Activated T-helper 17 cell treated with anti-CD3 and anti-CD28 coated beads, Interleukin-2, amount 50 U/mL, for 72 hours (primary cell): ENCODE measurements around the gene FAM83C. TPM values are rescaled to one million over a fixed set of nuclear protein-coding genes. Genes with fewer than 3 reads are reported as not detected.
"Not testable (repeated sequence)": the region's sequence is repeated elsewhere in the genome, so short reads cannot be mapped to it uniquely, and the experiment has no call there.

ENCODE experiments used
- ATAC-seq: fragments of 150-1000 bp; cut with Tn5 transposase; replicated peaks from 2 replicates; pipeline ENCODE4 v1.10.0; 2021; ENCODE audit warnings: mild to moderate bottlenecking, moderate library complexity
- H3K27ac Mint-ChIP-seq: one replicate; pipeline ENCODE4 v1.8.0; 2022; ENCODE audit warnings: mixed read lengths
- H3K27me3 Mint-ChIP-seq: one replicate; pipeline ENCODE4 v1.8.0; 2022; ENCODE audit warnings: mixed read lengths
- H3K36me3 Mint-ChIP-seq: one replicate; pipeline ENCODE4 v1.8.0; 2022; ENCODE audit warnings: low read depth, mild to moderate bottlenecking, mixed read lengths
- H3K4me1 Mint-ChIP-seq: one replicate; pipeline ENCODE4 v1.8.0; 2022; ENCODE audit warnings: mixed read lengths
- H3K4me3 Mint-ChIP-seq: one replicate; pipeline ENCODE4 v1.8.0; 2022; ENCODE audit warnings: mild to moderate bottlenecking, mixed read lengths
- H3K9me3 Mint-ChIP-seq: one replicate; pipeline ENCODE4 v1.8.0; 2022; ENCODE audit warnings: mixed read lengths
- total RNA-seq, 2 donors: library from RNA; stranded (reverse); gene quantifications; one replicate each; pipeline ENCODE4 v1.2.3, GENCODE V29; 2022

The FAM83C gene
- total RNA-seq, 2 donors from 2014 or later: not detected

DNA sequence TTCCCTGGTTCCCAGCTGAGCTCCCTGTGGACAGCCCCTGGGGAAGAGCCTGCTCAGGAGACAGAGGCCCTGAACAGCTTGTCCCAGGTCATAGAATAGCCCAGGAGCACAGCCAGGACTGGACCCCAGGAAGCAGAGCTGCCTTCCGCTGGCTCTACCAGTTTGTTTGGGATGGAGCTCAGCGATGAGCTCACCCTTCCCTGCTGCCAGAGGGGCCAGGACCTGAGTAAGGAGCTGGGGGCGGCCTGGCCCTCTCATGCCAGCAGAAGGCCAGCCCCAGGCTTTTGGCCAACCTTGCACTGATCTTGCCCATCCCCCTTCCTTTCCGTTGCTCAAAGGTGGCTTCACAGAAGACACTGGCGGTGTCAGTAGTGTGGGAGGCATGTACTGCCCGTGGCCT, 31.8 kb downstream of the FAM83C start:
- H3K4me1 Mint-ChIP-seq: no peaks in the 10 kb centered on the region
- H3K36me3 Mint-ChIP-seq: peaks cover 26% of the 10 kb centered on the region

DNA sequence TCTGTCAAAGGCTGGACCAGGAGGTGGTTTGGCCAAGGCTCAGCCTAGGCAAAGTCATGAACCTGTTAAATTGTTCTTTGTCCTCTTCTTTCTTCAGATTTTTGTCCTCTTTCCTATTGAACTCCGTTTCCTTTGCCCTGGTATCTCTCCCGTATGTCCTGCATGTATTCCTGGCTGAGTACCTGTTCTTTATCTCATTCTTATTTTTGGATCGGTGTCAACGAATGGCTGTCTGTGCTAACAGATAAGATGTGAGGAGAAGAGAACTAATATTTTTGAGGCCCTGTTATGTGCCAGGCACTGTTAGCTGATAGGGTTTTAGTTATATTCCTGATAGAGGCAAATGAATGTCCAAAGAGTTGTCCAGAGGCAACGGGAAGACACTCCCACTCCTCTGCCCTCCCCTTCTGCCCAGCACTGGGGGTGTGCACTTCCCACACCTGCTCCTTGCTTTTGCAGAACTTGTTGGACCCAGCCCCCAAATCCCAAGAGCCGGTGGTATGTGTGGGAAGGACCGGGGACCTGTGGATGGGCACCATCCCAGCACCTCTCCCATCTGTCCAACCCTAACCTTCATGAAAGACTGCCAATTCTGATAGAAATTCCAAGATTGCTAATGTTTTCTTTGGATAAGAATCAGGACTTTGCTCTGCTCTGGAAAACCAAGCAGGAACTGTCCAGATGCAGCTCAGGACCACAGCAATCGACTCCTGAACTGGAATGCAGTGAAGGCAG, 34.9 kb downstream of the FAM83C start:
- ATAC-seq: no peak
- Mint-ChIP-seq H3K4me3 (no peak overlapping the region), H3K4me1 (peaks cover 2% of the 10 kb centered on the region), H3K9me3 (no peaks in the 10 kb centered on the region), H3K27me3 (no peaks in the 10 kb centered on the region), H3K36me3 (peaks cover 13% of the 10 kb centered on the region), H3K27ac (no peak overlapping the region)

More for the DNA sequence above, 31.8 kb downstream of the FAM83C start:
- ATAC-seq: no peak
- Mint-ChIP-seq H3K27me3 (no peaks in the 10 kb centered on the region), H3K9me3 (no peaks in the 10 kb centered on the region), H3K4me3 (no peak overlapping the region), H3K27ac (no peak overlapping the region)

DNA sequence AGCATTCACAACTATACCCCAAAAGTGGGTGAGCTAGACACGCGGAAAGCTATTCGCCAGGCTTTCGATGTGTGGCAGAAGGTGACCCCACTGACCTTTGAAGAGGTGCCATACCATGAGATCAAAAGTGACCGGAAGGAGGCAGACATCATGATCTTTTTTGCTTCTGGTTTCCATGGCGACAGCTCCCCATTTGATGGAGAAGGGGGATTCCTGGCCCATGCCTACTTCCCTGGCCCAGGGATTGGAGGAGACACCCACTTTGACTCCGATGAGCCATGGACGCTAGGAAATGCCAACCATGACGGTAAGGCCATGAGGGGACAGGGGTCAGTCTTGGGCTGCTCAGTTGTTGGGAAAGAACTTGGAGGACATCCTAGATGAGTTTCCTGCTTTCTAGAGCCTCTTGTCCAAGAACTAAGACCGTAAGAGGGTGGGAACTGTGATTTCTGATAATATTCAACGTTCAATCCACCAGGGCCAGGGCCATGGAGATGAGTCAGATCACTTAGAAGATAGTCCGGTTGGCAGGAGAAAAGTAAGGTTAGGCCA, 37.7 kb downstream of the FAM83C start:
- Mint-ChIP-seq H3K27me3 (no peaks in the 10 kb centered on the region), H3K36me3 (peaks cover 13% of the 10 kb centered on the region), H3K9me3 (no peaks in the 10 kb centered on the region), H3K4me1 (peaks cover 13% of the 10 kb centered on the region), H3K4me3 (no peak overlapping the region), H3K27ac (no peak overlapping the region)
- ATAC-seq: no peak

DNA sequence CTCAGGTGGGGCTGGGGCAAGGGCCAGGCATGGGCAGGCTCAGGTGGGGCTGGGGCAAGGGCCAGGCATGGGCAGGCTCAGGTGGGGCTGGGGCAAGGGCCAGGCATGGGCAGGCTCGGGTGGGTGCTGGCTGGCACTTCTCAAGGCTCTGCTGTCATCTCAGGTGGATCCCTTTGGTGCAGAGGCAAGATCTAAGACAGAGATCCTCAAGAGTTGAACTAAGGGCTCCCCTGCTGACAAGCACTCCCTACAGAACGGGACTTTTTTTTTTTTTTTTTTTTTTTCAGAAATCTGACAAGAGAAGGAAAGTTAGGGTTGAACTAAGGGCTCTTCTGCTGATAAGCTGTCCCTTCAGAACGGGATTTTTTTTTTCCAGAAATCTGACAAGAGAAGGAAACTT, 39.2 kb downstream of the FAM83C start:
- Mint-ChIP-seq H3K27me3 (no peaks in the 10 kb centered on the region), H3K4me1 (peaks cover 13% of the 10 kb centered on the region), H3K27ac (no peak overlapping the region), H3K4me3 (no peak overlapping the region), H3K36me3 (peaks cover 13% of the 10 kb centered on the region), H3K9me3 (no peaks in the 10 kb centered on the region)
- no peak for ATAC-seq

DNA sequence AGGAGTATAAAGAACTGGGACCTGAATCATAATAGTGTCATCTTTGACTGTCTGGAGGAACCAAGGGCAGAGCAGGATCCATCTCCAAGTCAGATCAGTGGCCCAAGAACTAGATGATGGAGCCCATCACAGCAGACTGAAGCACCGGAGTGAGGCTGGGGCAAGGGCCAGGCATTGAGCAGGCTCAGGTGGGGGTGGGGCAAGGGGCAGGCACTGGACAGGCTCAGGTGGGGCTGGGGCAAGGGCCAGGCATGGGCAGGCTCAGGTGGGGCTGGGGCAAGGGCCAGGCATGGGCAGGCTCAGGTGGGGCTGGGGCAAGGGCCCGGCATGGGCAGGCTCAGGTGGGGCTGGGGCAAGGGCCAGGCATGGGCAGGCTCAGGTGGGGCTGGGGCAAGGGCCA, 39.6 kb downstream of the FAM83C start:
- H3K4me3 Mint-ChIP-seq: peak overlapping the region; percentile 46
- peak overlapping the region; percentile 88 for H3K27ac Mint-ChIP-seq
- peaks cover 13% of the 10 kb centered on the region for H3K4me1 Mint-ChIP-seq
- peak; percentile 33 for ATAC-seq
- peaks cover 13% of the 10 kb centered on the region for H3K36me3 Mint-ChIP-seq
- H3K27me3 Mint-ChIP-seq, H3K9me3 Mint-ChIP-seq: not testable (repeated sequence)

DNA sequence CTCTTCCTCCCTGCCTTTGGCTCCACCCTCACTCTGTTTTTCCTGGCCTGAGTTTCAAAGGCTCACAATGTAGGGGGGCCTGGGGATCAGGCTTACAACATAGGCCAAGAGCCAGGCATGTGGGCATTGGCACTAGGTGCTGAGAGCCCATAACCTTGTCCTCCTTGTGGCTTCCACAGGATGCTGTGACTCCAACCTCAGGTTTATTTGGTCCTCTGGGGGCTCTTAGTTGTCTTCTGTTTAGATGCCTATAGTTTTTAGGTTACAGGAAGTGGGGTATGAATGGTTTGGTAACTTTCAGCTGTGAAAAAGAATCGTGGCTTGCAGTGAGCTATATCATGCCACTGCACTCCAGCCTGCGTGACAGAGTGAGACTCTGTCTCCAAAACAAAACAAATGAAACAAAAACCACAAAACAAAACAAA, 40.2 kb downstream of the FAM83C start:
- peaks cover 17% of the 10 kb centered on the region for H3K4me1 Mint-ChIP-seq
- peak; percentile 93 for ATAC-seq
- H3K27me3 Mint-ChIP-seq: no peaks in the 10 kb centered on the region

DNA sequence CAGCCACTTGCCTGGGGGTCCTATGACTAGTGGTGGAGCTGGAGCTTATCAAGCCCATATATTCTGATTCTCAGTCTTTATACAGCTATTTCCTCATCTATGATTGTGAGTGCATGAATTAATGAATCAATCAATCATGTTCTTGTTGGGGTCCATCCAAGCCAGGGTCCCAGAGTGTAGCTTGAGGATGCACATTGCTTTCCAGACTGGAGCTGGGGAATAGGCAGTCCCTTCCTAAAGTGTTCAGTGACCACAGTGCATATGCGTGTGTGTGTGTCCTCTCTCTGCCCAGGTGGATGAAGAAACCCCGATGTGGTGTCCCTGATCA, 40.6 kb downstream of the FAM83C start:
- H3K4me3 Mint-ChIP-seq: peak overlapping the region; percentile 46
- H3K9me3 Mint-ChIP-seq: no peaks in the 10 kb centered on the region
- no peak for ATAC-seq
- H3K36me3 Mint-ChIP-seq: peaks cover 9% of the 10 kb centered on the region
- no peaks in the 10 kb centered on the region for H3K27me3 Mint-ChIP-seq
- H3K27ac Mint-ChIP-seq: peak overlapping the region; percentile 88
- H3K4me1 Mint-ChIP-seq: peaks cover 17% of the 10 kb centered on the region

More for the DNA sequence above, 40.2 kb downstream of the FAM83C start:
- peak overlapping the region; percentile 88 for H3K27ac Mint-ChIP-seq
- peak overlapping the region; percentile 46 for H3K4me3 Mint-ChIP-seq
- no peaks in the 10 kb centered on the region for H3K9me3 Mint-ChIP-seq
- peaks cover 13% of the 10 kb centered on the region for H3K36me3 Mint-ChIP-seq

DNA sequence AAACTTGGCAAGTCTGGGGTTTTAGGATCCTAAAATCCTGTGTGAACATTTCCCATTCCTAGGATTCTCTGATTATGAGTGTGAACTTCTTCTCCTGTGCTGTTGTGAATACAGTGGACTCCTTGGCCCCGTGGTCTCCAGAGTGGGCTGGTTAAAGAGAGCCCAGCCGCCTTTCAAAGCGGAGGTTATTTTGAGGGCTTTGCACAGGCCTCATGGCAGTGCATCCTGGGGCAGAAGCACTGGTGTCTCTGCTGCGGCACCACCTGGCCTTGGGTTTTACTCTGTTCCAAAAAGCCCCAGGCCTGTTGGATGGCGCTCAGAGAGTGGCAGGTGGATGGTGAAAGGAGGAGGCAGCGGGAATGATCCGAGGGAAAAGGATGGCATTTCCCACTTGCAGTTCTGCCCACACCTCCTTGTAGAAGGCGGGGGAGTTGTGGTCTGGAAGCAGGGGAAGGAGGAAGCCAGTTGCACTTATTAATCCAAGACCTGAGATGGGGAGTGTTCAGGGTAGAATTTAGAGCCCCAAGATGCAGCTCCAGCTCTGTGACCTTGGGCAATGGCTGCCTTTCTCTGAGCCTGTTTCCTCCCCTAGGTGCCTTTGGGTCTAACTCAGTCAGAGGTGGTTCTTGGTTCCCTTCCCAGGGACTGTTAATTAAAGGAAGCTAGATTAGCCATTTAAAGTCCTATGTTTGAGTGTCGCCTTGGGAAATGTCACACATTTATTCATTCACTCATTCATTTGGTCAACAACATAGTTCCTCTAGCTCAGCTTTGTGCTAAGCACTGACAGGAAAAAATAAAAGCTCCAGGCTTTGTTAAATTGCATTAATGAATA, 43.4 kb downstream of the FAM83C start:
- Mint-ChIP-seq H3K4me3 (no peak overlapping the region), H3K9me3 (no peaks in the 10 kb centered on the region), H3K4me1 (peaks cover 17% of the 10 kb centered on the region), H3K36me3 (no peaks in the 10 kb centered on the region), H3K27ac (no peak overlapping the region), H3K27me3 (no peaks in the 10 kb centered on the region)
- ATAC-seq: no peak

DNA sequence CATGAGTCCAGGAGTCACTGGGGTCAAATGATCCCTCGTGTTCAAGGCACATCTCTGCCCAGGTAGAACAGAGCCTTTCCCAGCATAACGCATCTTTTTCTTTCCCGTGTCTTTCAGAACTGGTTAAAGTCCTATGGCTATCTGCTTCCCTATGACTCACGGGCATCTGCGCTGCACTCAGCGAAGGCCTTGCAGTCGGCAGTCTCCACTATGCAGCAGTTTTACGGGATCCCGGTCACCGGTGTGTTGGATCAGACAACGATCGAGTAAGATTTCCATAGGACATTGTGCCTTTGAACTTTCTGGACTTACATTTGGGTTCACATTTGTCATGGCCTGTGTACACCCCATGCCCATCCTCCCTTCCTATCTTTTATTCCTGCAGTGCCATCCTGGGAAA, 45.5 kb downstream of the FAM83C start:
- Mint-ChIP-seq H3K9me3 (no peaks in the 10 kb centered on the region), H3K4me3 (no peak overlapping the region), H3K4me1 (peaks cover 8% of the 10 kb centered on the region), H3K27ac (no peak overlapping the region), H3K27me3 (no peaks in the 10 kb centered on the region), H3K36me3 (no peaks in the 10 kb centered on the region)
- no peak for ATAC-seq

DNA sequence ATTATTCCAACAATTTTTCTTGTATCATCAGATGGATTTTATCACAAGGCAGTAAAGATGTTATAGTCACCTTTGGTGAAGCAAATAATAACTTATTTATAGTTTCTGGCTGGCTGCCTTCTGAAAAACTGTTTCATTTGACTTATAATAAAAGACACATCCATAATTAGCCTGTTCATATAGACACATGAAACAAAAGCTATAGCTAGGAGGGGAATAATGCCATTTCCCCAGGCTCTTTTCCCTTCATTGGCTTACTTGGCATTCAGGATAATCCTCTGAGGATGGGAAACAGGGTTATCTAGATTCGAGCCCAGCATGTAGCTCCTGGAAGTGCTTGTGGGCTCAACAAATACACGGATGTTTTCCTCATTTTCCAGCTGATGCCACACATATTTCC, 48.2 kb downstream of the FAM83C start:
- Mint-ChIP-seq H3K4me1 (peaks cover 4% of the 10 kb centered on the region), H3K27me3 (no peaks in the 10 kb centered on the region), H3K9me3 (no peaks in the 10 kb centered on the region), H3K4me3 (no peak overlapping the region), H3K27ac (no peak overlapping the region), H3K36me3 (no peaks in the 10 kb centered on the region)
- no peak for ATAC-seq

DNA sequence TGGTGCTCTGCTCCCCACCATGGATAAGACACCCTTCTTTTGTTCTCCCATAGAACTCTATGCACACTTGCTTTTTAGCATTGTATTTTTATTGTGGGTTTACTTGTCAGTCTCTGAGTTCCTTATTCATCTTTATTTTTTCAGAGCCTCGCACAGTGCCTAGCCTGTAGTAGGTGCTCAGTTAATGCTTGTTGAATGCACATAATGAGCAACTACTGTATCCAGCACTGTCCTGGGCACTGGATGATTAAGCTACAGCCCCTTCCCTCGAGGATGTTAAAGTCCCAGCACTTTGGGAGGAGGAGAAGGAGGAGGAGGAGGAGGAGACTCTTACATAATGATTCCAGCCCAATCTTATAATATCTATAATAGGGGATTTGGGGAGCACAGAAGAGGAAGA, 48.9 kb downstream of the FAM83C start:
- Mint-ChIP-seq H3K9me3 (no peaks in the 10 kb centered on the region), H3K4me1 (peaks cover 4% of the 10 kb centered on the region), H3K36me3 (no peaks in the 10 kb centered on the region), H3K27ac (no peak overlapping the region), H3K27me3 (no peaks in the 10 kb centered on the region), H3K4me3 (no peak overlapping the region)
- no peak for ATAC-seq

DNA sequence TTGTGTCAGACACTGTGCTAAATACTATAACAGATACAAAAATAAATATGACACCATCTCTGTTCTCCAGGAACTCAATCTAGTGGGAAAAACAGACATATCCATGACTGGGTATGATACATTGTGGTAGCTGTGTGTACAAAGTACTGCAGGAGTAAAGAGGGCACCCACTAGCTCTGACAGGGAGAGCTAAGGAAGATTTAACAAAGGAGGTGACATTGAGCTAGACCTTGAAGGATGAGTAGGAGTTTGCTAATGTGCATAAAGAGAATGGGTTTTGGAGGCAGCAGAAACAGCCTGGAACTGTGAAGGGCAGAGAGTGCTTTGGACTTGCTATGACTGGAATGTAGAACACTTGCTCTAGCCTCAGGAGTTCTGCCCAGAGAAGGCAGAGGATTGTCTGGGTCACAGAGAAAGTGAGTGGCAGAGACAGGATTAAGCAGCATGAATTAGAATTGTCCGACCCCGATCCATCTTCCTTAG, 51.4 kb downstream of the FAM83C start:
- Mint-ChIP-seq H3K36me3 (peaks cover 16% of the 10 kb centered on the region), H3K4me1 (no peaks in the 10 kb centered on the region), H3K4me3 (no peak overlapping the region), H3K27ac (no peak overlapping the region), H3K9me3 (no peaks in the 10 kb centered on the region), H3K27me3 (no peaks in the 10 kb centered on the region)
- no peak for ATAC-seq

DNA sequence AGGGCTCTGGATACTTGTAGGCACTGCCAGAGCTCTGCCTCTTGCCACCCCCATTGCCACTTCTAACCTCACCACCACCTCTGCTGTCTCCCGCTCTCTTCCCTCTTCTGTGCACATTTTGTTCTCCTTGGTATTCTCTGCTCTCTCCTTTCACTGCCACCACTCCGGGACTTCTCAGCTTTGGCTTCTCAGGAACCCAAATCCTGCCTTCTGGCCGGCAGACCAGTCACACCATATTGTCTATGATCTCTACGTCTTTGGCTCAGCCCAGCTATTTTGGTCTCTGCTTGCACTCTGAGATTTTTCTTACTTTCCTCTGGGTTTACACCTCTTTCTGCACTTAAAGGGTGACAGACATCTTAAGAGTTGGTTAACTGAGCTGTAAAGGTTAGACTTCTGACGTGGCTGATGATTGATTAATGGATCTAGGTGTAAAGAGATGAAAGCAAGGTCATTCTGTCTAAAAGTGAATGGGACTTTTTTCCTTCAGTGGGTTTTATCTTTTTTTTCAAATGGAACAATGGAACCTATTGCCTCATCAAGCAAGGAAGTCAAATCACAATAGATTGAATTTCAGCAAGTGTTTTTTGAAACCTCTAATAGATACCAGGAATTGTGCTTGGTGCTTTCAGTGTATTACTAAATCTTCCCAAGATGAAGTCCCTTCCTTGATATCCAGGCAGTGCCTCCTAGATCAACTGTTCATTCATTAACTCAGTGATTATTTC, 52.0 kb downstream of the FAM83C start:
- Mint-ChIP-seq H3K27ac (no peak overlapping the region), H3K27me3 (no peaks in the 10 kb centered on the region), H3K36me3 (peaks cover 22% of the 10 kb centered on the region), H3K4me1 (no peaks in the 10 kb centered on the region), H3K9me3 (no peaks in the 10 kb centered on the region), H3K4me3 (no peak overlapping the region)
- ATAC-seq: no peak

DNA sequence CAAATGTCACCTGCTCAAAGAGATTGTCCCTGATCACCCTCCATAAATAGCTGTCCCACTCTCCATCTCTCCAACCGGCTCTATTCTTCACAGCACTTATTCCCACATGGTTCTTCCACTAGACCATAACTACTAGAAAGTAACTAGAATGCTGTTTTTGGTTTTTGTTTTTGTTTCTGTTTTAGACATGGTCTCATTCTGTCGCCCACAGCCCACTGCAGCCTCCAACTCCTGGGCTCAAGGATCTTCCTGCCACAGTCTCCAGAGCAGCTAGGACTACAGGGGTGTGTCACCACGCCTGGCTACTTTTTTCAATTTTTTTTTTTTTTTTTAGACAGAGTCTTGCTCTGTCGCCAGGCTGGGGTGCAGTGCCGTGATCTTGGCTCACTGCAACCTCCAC, 53.5 kb downstream of the FAM83C start:
- Mint-ChIP-seq H3K27ac (no peak overlapping the region), H3K27me3 (no peaks in the 10 kb centered on the region), H3K9me3 (no peaks in the 10 kb centered on the region), H3K36me3 (peaks cover 37% of the 10 kb centered on the region), H3K4me1 (no peaks in the 10 kb centered on the region), H3K4me3 (no peak overlapping the region)
- no peak for ATAC-seq
